ENCODE results near the gene ZNF831. TPM values are rescaled to one million over a fixed set of nuclear protein-coding genes. Genes with fewer than 3 reads are reported as not detected.

The ZNF831 gene
- total RNA-seq, 1 donor from 2014 or later: 1.4 TPM

- no peak for DNase-seq (ENCODE audit: low spot score)
Measured at GRCh38 chr20:59305908-59306655, 142.5 kb downstream of the ZNF831 start.

GRCh38 chr20:59307270-59307669 is 143.6 kb downstream of the ZNF831 start:
- DNase-seq (ENCODE audit: low spot score): no peak

Other genes starting within 250 kb of the ZNF831 start
- gene NELFCD, start 182.6 kb upstream of the ZNF831 start, total RNA-seq: 55.2 TPM
- 101 TPM for gene CTSZ, start 156.6 kb upstream of the ZNF831 start, total RNA-seq
- gene TUBB1, start 144.4 kb upstream of the ZNF831 start, total RNA-seq: 0.09 TPM
- 60.1 TPM for gene ATP5F1E, start 131.5 kb upstream of the ZNF831 start, total RNA-seq
- gene PRELID3B, start 121.0 kb upstream of the ZNF831 start, total RNA-seq: 35.0 TPM
- 7.7 TPM for gene EDN3, start 136.8 kb downstream of the ZNF831 start, total RNA-seq